Neutrophil (primary cell): ENCODE results near the gene ALKBH1.

Experiments
- H3K27ac ChIP-seq: fragments of 200-600 bp; sonication (generic); 2 replicates; pipeline ENCODE4 v1.5.1; 2016; ENCODE audit warnings: mild to moderate bottlenecking, moderate library complexity
- H3K27me3 ChIP-seq: fragments of 200-600 bp; sonication (generic); 2 replicates; pipeline ENCODE4 v1.6.0; 2016; ENCODE audit warnings: mild to moderate bottlenecking
- H3K36me3 ChIP-seq: fragments of 200-600 bp; sonication (generic); 2 replicates; pipeline ENCODE4 v1.5.1; 2017
- H3K4me1 ChIP-seq, 2 experiments: fragments of 200-600 bp in 1 of 2; sonication (generic) in 1 of 2; 1 replicate in 1 of 2; 2 replicates in 1 of 2; pipeline versions ENCODE4 v1.5.1 to v1.6.1; 2013 to 2016; ENCODE audit warnings: low read depth in 1 of 2, low read length in 1 of 2, mild to moderate bottlenecking in 1 of 2, moderate library complexity in 1 of 2; ENCODE audit not compliant: control insufficient read depth in 1 of 2, insufficient read depth in 1 of 2
- H3K4me3 ChIP-seq, 2 experiments: fragments of 200-600 bp in 1 of 2; sonication (generic) in 1 of 2; 1 replicate in 1 of 2; 2 replicates in 1 of 2; pipeline ENCODE4 v1.5.1; 2013 to 2016; ENCODE audit warnings: low read depth in 1 of 2, low read length in 1 of 2, mild to moderate bottlenecking in 1 of 2, moderate library complexity in 1 of 2
- H3K9me3 ChIP-seq: fragments of 200-600 bp; sonication (generic); 2 replicates; pipeline ENCODE4 v1.5.1; 2016
- CTCF ChIP-seq: fragments of 200-600 bp; sonication (generic); IDR thresholded peaks from 2 replicates; pipeline ENCODE4 v1.5.1; 2016; ENCODE audit warnings: antibody characterized with exemption

Gene ALKBH1

DNA sequence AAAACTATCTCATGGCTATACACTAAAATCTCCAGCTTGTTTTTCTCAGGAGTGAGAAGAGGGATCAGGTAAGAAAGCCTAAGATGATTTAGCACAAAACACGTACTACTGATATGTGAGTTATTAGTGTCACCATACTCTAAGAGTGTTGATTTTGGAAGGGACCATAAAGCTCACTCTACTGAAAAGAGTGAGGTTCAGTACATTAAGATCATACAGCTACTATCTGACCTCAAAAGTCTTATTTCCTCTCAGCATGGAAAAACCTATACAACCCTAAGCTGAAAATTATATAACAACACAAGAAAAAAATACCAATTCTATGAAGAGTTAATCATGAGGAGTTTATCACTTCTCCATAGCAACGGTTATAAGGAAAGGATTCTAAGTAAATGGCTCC lies 33.6 kb upstream of the ALKBH1 start:
- H3K9me3 ChIP-seq = no peaks in the 10 kb centered on the region
- TF ChIP-seq CTCF = no peak
- no peaks in the 10 kb centered on the region for H3K4me1 ChIP-seq
- no peaks in the 10 kb centered on the region for H3K27me3 ChIP-seq
- H3K36me3 ChIP-seq = peaks cover 76% of the 10 kb centered on the region
- no peak overlapping the region for H3K27ac ChIP-seq
- no peak overlapping the region for H3K4me3 ChIP-seq

DNA sequence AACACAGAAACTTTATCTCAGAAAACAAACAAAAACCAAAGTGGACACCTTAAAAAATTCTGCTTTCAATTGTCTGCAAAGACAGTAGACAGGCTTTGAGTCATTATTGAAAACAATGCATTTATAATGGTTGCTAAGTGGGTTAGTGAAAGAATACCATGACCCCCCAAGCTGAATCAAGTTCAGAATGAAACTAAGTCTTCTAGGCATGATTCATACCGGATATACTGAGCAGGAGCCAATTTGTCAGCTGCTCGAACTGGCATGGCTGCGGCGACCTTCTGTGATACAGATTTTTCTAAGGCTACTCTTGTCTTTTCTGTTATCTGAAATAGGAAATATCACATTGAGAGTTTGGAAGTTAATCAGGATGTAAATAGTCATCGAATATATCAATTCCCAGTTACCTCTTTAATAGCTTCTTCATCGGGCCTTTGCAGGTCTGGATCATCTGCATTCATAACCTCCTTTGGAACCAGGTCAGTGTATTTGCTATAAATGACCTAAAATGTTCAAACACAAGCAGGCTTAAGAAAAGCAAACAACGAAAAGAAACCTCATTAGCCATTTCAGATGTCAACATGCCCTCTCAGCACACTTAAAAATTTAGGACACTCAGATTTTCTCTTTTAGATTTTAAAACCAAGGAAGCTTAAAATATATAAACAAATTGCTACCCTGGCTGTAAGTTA lies 30.9 kb upstream of the ALKBH1 start:
- H3K4me1 ChIP-seq = no peaks in the 10 kb centered on the region
- peaks cover 82% of the 10 kb centered on the region for H3K36me3 ChIP-seq
- H3K27ac ChIP-seq = no peak overlapping the region
- no peak for TF ChIP-seq CTCF
- H3K27me3 ChIP-seq = no peaks in the 10 kb centered on the region
- H3K9me3 ChIP-seq = no peaks in the 10 kb centered on the region
- no peak overlapping the region for H3K4me3 ChIP-seq

DNA sequence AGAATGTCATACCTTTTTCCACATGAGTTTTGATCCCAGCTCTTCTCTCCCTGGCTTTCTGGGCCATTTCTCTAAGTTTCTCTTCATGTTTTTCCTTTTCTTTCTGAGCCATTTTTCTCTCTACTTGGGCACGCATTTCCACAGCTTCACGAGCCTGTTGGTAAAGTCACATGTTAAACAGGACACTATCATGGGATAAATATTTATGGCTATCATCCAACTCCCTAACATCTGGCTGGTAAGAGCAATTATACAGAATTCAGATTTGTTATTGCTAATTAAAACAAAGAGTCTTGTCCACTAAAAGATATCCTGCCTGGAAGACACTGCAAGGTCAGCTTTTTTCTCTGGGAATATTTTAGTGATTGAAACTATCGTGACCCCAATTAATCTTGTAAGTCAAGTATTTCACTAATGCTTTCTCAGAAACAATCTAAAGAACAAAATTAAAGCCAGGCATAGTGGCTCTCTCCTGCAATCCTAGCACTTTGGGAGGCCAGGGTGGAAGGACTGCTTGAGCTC lies 23.2 kb upstream of the ALKBH1 start:
- Histone ChIP-seq H3K4me1 (no peaks in the 10 kb centered on the region), H3K4me3 (no peak overlapping the region), H3K9me3 (no peaks in the 10 kb centered on the region), H3K27ac (no peak overlapping the region), H3K27me3 (no peaks in the 10 kb centered on the region), H3K36me3 (peaks cover 100% of the 10 kb centered on the region)
- no peak for TF ChIP-seq CTCF

DNA sequence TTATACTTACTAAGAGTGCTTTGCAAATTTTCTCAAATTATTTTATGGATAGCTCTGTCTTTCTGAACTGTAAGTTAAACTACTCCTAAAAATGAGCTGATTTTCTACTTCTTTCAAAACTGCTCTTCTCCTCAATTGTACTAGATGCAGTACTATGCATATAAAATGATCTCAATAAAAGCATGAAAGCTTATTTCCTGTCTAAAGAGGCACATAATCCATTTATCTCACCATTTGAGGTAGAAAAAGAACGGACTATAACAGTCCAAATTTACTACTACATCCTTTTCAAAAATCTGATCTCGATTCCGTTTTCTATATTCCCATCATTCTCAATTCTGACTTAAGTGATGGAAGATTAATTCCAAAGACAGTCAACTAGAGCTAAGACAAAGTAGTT lies 14.5 kb upstream of the ALKBH1 start:
- TF ChIP-seq CTCF = no peak
- peaks cover 100% of the 10 kb centered on the region for H3K36me3 ChIP-seq
- H3K27ac ChIP-seq = no peak overlapping the region
- no peaks in the 10 kb centered on the region for H3K9me3 ChIP-seq
- H3K27me3 ChIP-seq = no peaks in the 10 kb centered on the region
- H3K4me1 ChIP-seq = no peaks in the 10 kb centered on the region
- H3K4me3 ChIP-seq = no peak overlapping the region

DNA sequence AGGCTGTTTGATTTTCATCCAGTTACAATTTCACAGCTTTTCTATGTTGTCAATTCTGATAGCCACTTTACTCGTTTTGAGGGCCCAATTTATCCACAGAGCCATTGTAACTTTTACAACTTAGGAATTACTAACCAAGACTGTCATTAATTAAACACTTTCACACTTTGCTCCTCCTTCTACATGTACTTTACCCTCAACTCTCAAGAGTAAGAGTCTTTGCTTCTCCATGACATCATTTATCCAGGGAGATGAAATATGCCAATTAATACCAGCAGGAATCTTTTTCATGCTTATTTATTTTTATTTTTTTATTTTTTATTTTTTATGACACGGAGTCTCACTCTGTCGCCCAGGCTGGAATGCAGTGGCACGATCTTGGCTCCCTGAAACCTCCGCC lies 13.6 kb upstream of the ALKBH1 start:
- no peak for TF ChIP-seq CTCF
- Histone ChIP-seq H3K36me3 (peaks cover 99% of the 10 kb centered on the region), H3K27me3 (no peaks in the 10 kb centered on the region), H3K9me3 (no peaks in the 10 kb centered on the region), H3K4me1 (no peaks in the 10 kb centered on the region), H3K4me3 (no peak overlapping the region), H3K27ac (no peak overlapping the region)
